Measurements from ENCODE around the gene PHKA2.

DNA sequence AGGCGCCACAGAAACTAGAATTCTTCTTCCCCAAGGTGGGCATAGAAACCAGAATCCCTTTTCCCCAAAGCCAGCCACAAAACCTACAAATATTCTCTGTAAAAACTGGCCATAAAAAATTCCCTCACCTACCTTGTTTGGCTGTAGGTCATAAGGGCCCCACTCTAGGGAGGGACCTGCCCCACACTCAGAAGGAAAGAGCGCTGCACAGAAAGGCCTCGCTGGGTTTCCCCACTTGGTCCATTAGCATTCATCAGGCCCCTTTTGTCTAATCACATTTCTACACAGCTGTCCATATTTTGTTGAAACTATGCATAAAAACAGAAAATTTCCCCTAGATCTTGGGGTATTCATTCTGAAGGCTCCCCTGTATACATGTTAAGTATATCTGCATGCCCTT, 54.1 kb downstream of the PHKA2 start:
- TF ChIP-seq, protein P1, sequence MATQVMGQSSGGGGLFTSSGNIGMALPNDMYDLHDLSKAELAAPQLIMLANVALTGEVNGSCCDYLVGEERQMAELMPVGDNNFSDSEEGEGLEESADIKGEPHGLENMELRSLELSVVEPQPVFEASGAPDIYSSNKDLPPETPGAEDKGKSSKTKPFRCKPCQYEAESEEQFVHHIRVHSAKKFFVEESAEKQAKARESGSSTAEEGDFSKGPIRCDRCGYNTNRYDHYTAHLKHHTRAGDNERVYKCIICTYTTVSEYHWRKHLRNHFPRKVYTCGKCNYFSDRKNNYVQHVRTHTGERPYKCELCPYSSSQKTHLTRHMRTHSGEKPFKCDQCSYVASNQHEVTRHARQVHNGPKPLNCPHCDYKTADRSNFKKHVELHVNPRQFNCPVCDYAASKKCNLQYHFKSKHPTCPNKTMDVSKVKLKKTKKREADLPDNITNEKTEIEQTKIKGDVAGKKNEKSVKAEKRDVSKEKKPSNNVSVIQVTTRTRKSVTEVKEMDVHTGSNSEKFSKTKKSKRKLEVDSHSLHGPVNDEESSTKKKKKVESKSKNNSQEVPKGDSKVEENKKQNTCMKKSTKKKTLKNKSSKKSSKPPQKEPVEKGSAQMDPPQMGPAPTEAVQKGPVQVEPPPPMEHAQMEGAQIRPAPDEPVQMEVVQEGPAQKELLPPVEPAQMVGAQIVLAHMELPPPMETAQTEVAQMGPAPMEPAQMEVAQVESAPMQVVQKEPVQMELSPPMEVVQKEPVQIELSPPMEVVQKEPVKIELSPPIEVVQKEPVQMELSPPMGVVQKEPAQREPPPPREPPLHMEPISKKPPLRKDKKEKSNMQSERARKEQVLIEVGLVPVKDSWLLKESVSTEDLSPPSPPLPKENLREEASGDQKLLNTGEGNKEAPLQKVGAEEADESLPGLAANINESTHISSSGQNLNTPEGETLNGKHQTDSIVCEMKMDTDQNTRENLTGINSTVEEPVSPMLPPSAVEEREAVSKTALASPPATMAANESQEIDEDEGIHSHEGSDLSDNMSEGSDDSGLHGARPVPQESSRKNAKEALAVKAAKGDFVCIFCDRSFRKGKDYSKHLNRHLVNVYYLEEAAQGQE (IDR thresholded peaks at IDR 0.05; ENCODE audit: low read depth, low read length): no peak
- TF ChIP-seq, protein P2, sequence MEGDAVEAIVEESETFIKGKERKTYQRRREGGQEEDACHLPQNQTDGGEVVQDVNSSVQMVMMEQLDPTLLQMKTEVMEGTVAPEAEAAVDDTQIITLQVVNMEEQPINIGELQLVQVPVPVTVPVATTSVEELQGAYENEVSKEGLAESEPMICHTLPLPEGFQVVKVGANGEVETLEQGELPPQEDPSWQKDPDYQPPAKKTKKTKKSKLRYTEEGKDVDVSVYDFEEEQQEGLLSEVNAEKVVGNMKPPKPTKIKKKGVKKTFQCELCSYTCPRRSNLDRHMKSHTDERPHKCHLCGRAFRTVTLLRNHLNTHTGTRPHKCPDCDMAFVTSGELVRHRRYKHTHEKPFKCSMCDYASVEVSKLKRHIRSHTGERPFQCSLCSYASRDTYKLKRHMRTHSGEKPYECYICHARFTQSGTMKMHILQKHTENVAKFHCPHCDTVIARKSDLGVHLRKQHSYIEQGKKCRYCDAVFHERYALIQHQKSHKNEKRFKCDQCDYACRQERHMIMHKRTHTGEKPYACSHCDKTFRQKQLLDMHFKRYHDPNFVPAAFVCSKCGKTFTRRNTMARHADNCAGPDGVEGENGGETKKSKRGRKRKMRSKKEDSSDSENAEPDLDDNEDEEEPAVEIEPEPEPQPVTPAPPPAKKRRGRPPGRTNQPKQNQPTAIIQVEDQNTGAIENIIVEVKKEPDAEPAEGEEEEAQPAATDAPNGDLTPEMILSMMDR (IDR thresholded peaks at IDR 0.05 in 2 of 3, conservative IDR thresholded peaks at IDR 0.05 in 1 of 3; ENCODE audit: control insufficient read depth in 2 of 3, extremely low read depth in 1 of 3, insufficient read depth in 1 of 3, low read depth in 3 of 3, low read length in 3 of 3): no peak
- TF ChIP-seq POLR2AphosphoS5 (IDR thresholded peaks at IDR 0.05; ENCODE audit: low read length) (no peak), FOS (IDR thresholded peaks at IDR 0.05; ENCODE audit: borderline replicate concordance, extremely low read depth, insufficient read length) (no peak), CREB1 (IDR thresholded peaks at IDR 0.05; ENCODE audit: low read depth) (no peak)
- TF ChIP-seq, protein P3, sequence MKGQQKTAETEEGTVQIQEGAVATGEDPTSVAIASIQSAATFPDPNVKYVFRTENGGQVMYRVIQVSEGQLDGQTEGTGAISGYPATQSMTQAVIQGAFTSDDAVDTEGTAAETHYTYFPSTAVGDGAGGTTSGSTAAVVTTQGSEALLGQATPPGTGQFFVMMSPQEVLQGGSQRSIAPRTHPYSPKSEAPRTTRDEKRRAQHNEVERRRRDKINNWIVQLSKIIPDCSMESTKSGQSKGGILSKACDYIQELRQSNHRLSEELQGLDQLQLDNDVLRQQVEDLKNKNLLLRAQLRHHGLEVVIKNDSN (IDR thresholded peaks at IDR 0.05; ENCODE audit: borderline replicate concordance, extremely low read length, insufficient read depth, low read depth, low read length): no peak

Data from GM12878 (cell line).